Left lobe of liver (tissue), 2 donors: Measurements from ENCODE around the gene PASD1. TPM values are rescaled to one million over a fixed set of nuclear protein-coding genes. Genes with fewer than 3 reads are reported as not detected.
A peak's percentile ranks its signal among the peaks of the same experiment; 100 is the strongest.

Experiments used
- ATAC-seq: fragments of 200-7000 bp; cut with Tn5 transposase; one replicate; pipeline ENCODE4 v1.9.1; 2020; ENCODE audit warnings: mild to moderate bottlenecking, moderate library complexity
- DNase-seq: peaks from one replicate; pipeline ENCODE4 v3.0.0-alpha.2; 2020; ENCODE audit warnings: low spot score
- total RNA-seq: library from RNA; stranded (reverse); gene quantifications from one replicate; pipeline ENCODE4 v1.2.1, GENCODE V29; 2021
- donor health status: DM: no; HTN: no; CAD: no; lungs with moderate emphysema.
- donor health status: DM: no; HTN: yes; CAD: no.

The PASD1 gene
- total RNA-seq, 1 donor from 2014 or later: not detected

- DNase-seq (no peak), ATAC-seq (no peak)
Measured at GRCh38 chrX:151700581-151700980, 137.1 kb downstream of the PASD1 start.

- ATAC-seq: no peak
- no peak for DNase-seq
Measured at GRCh38 chrX:151701071-151701470, 137.6 kb downstream of the PASD1 start.

- ATAC-seq (no peak), DNase-seq (no peak)
Measured at GRCh38 chrX:151701531-151701930, 138.1 kb downstream of the PASD1 start.

GRCh38 chrX:151702026-151702714, 138.7 kb downstream of the PASD1 start:
- ATAC-seq (no peak), DNase-seq (no peak)

- no peak for ATAC-seq
- no peak for DNase-seq
Measured at GRCh38 chrX:151702741-151703340, 139.4 kb downstream of the PASD1 start.

GRCh38 chrX:151703487-151703886, 140.0 kb downstream of the PASD1 start:
- no peak for ATAC-seq
- DNase-seq: no peak

- ATAC-seq (no peak), DNase-seq (no peak)
Measured at GRCh38 chrX:151704041-151704663, 140.7 kb downstream of the PASD1 start.

- ATAC-seq: no peak
- no peak for DNase-seq
Measured at GRCh38 chrX:151708821-151709220, 145.3 kb downstream of the PASD1 start.

- DNase-seq: no peak
Measured at GRCh38 chrX:151710457-151710856, 147.0 kb downstream of the PASD1 start.

GRCh38 chrX:151711154-151711553, 147.7 kb downstream of the PASD1 start:
- DNase-seq: no peak
- ATAC-seq: no peak

More at GRCh38 chrX:151710457-151710856, 147.0 kb downstream of the PASD1 start:
- no peak for ATAC-seq

GRCh38 chrX:151711787-151712186, 148.3 kb downstream of the PASD1 start:
- DNase-seq (no peak), ATAC-seq (no peak)

- no peak for DNase-seq
- no peak for ATAC-seq
Measured at GRCh38 chrX:151712253-151712652, 148.8 kb downstream of the PASD1 start.

- ATAC-seq: peak; percentile 78
- peak; percentile 45 for DNase-seq
Measured at GRCh38 chrX:151713849-151714248, 150.4 kb downstream of the PASD1 start.

- no peak for ATAC-seq
- no peak for DNase-seq
Measured at GRCh38 chrX:151714362-151714761, 150.9 kb downstream of the PASD1 start.

GRCh38 chrX:151715752-151716151, 152.3 kb downstream of the PASD1 start, which contains the start of gene FATE1:
Gene FATE1, plus strand, starts transcription at chrX:151716035. Its CDS starts 85 bp downstream, at chrX:151716120.
- ATAC-seq (no peak), DNase-seq (no peak)

- DNase-seq (no peak), ATAC-seq (peak; percentile 42)
Measured at GRCh38 chrX:151722241-151722846, 158.9 kb downstream of the PASD1 start.

GRCh38 chrX:151723156-151723760, 159.8 kb downstream of the PASD1 start:
- ATAC-seq (no peak), DNase-seq (no peak)

GRCh38 chrX:151724563-151725337, 161.3 kb downstream of the PASD1 start:
- no peak for DNase-seq
- ATAC-seq: peak; percentile 78

GRCh38 chrX:151725338-151725614, 161.8 kb downstream of the PASD1 start:
- DNase-seq (peak; percentile 48), ATAC-seq (peak; percentile 82)
